GM19324 (cell line): ENCODE results near the gene SHROOM3.
"Not testable (repeated sequence)": the region's sequence is repeated elsewhere in the genome, so short reads cannot be mapped to it uniquely, and the experiment has no call there.

Experiments used
- ATAC-seq: cut with Tn5 transposase; IDR thresholded peaks from one replicate; pipeline ENCODE4 v1.9.1; 2021; ENCODE audit warnings: mild to moderate bottlenecking, moderate library complexity; ENCODE audit not compliant: unreplicated experiment, low FRiP score

Gene SHROOM3

GRCh38 chr4:76708971-76709771, 274.1 kb downstream of the SHROOM3 start:
- no peak for ATAC-seq

DNA sequence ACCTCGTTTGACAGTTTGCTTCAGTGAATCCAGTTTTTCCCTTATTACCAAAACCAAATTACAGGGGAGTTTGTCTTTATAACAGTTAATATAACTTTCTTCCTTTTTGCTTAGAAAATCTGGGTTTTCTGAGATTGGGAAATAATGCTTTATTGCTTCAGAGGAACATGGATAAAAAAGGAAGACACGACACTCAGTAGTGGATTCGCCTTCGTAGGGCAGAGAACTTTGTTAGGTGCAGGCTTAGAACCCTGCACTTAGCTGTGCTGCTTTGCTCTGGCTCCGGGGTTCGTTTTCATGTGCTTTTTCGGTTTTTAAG, 274.7 kb downstream of the SHROOM3 start:
- ATAC-seq = no peak

DNA sequence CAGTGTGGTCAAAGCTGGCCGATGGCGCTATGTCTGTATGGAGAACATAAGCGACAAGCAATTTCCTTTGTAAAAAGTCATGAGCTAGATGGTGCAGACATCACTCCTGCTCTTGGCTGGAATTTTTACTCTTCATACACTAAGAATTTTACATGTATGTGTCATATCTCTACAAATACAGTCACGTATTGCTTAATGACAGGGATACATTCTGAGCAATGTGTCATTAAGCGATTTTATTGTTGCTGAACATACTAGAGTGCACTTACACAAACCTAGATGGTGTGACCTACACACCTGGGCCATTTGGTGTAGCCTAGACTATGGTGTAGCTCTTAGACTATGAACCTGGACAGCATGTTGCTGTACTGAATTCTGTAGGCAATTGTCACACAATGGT, 277.5 kb downstream of the SHROOM3 start:
- ATAC-seq = no peak

- ATAC-seq = no peak
Observed at GRCh38 chr4:76714226-76714625, 279.2 kb downstream of the SHROOM3 start.

- ATAC-seq = no peak
Observed at GRCh38 chr4:76716020-76716419, 281.0 kb downstream of the SHROOM3 start.

DNA sequence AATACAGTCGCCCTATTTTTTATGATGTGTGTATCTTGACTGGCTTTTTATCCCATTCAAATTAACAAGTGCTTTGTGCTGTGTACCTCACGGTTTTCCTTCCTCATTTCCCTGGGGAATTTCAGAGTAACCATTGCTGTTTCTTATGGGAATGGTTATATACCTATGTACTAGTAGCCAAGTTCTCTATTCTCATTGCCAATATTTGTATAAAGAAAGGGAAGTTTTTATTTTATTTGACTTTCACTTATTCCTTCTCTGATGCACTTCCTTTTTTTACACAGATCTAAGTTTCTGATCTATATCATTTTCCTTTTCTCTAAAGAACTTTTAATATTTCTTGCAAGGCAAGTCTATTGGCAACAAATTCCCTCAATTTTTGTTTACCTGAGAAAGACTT, 281.6 kb downstream of the SHROOM3 start:
- ATAC-seq = no peak

GRCh38 chr4:76717431-76717830, 282.4 kb downstream of the SHROOM3 start:
- no peak for ATAC-seq

DNA sequence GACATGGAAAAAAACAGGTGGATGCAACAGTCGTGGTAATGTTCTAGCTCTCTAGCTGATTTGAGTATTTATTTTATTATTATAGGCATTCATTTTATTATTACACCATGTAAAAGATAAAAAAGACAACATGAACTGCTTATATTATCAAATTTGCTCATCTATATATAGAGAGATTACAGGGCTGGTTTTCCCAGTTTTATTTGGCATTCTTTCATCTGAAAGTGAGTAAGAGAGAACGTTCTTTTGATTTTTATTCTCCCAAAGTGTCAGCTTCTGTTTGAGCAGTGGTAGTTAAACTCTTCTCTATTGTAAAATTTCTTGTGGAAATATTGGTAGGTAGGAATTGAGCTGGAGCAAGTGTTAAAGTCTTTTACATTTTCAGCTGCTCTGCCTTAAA, 283.0 kb downstream of the SHROOM3 start:
- no peak for ATAC-seq

DNA sequence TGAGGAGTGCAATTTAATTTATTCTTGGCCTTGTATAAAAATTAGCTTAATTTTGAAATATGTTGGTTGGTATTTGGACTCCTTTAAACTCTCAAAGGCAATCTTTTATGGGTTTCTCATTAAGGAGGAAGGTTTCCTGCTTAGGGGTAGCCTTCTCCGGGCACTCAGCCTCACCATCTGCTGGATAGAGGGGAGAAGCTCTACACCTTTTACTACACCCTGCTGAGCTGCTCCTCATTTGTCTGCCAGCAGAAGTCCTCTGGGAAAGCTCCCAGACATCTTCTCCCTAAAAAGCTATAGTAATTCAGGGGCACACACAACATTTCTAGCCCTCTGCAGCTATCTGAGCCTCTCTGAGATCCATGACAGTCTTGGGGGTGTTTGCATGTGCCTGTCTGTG, 283.8 kb downstream of the SHROOM3 start:
- no peak for ATAC-seq

- no peak for ATAC-seq
Observed at GRCh38 chr4:76720121-76720520, 285.1 kb downstream of the SHROOM3 start.

GRCh38 chr4:76722146-76722545, 287.1 kb downstream of the SHROOM3 start:
- ATAC-seq = not testable (repeated sequence)

GRCh38 chr4:76722838-76723237, 287.8 kb downstream of the SHROOM3 start:
- no peak for ATAC-seq

DNA sequence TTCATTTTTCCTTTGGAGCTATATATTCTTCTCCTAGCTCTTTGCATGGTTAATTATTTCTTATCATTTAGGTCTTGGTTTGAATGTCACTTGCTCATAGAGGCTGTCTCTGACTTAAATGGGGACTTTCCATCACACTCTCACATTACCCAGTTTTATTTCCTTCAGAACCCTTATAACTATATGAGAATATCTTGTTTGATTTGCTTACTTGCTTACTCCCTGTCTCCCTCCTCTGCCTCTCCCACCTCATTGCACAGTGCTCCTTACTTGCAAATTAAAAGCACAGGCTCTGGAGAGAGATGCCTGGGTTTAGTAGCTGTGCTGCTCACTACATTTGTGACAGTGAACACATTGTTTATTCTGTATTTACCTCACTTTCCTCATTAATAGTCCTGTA, 288.3 kb downstream of the SHROOM3 start:
- no peak for ATAC-seq

- no peak for ATAC-seq
Observed at GRCh38 chr4:76723924-76724323, 288.9 kb downstream of the SHROOM3 start.

GRCh38 chr4:76725039-76725438, 290.0 kb downstream of the SHROOM3 start:
- no peak for ATAC-seq

DNA sequence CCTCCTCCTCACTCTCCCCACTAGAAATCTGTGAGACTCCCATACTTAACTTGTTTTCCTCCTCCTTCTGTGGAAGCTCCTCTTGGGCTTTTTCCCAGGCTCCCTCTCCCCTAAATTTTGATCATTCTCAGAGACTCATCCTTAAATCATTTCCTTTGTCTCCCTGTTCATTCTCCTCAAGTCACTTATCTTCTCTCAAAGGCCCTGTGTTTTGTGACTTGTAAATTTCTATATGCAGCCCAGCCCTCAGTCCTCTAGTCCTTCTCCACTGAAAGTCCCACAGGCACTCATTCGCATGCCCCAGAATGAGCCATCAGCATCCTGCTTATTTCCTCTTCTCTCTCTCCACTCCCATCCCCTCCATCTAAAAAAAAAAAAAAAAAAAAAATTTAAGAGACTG, 291.1 kb downstream of the SHROOM3 start:
- ATAC-seq = no peak

GRCh38 chr4:76726631-76727030, 291.6 kb downstream of the SHROOM3 start:
- ATAC-seq = no peak

- not testable (repeated sequence) for ATAC-seq
Observed at GRCh38 chr4:76727934-76728333, 292.9 kb downstream of the SHROOM3 start.

DNA sequence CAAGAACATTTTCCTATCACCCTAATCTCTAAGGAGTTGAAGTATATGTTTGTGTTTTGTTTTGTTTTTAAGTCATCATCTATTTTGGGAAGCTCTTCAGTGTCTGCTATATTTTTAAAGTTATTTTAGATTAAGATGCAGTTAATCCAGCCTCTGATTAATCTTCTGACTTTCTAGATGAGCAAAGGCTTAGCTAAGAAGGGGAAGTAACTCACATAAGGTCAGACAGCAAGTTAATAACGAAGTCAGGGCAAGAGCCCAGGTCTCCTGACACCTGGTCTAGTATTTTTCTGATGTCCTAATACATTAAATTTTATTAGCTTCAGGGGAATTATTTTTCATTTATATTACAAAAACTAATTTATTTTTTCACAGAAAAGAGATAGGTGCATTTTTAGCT, 294.4 kb downstream of the SHROOM3 start:
- no peak for ATAC-seq

DNA sequence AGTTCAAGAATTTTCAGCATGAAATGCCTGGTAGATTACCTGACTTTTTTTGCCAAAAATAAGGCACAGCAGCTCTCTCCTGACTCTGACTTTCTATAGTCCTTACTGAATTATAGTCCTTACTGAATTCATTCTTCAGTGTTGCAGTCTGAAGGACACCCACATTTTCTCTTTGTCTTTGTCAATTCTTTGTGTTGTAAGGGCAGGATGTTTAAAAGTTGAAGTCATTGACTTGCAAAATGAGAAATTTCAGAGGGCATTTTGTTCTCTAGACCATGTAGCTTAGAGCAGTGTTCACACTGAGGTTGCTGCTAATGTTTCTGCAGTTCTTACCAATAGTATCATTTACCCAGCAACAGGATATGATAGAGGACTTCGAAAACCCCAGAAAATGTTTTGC, 295.0 kb downstream of the SHROOM3 start:
- no peak for ATAC-seq

- ATAC-seq = no peak
Observed at GRCh38 chr4:76732246-76732645, 297.2 kb downstream of the SHROOM3 start.

DNA sequence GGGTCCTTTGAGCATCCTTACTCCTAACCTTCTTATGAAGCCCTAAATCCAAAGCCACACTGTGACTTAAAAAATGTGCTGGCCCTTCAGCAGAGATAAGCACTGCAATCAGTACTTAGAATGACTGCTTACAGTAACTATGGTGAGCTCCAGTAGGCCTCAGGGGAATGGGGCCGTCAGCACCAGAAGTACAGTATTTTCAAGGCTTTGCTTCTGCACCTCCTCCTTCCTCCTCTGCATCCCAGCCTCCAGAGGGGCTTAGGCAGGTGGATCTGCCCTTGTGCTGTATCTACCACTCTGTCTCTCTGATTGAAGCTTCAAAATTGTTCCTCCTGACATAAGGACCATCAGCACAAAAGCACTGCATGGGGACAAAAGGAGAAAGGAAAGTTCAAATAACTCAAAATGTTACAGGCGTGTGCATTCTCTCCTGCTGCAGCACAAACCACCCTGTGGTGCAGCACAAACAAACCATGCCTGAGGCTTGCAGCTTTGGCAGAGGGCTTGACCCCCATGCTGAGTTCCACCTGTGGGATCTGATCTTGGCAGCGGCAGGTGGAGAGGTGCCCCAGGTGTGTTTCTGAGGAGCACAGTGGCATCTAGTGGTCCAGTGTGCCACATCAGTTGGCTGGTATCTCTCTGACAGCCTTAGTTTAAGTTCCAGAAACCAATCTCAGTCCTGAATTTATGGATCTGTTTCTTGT, 298.2 kb downstream of the SHROOM3 start:
- ATAC-seq = no peak
